Measurements from ENCODE around the gene LIPE. TPM values are rescaled to one million over a fixed set of nuclear protein-coding genes. Genes with fewer than 3 reads are reported as not detected.

The LIPE gene
- total RNA-seq, 1 donor: 1.8 TPM

- no peaks in the 10 kb centered on the region for H3K36me3 ChIP-seq (ENCODE audit: insufficient read depth, low read length)
- H4K20me1 ChIP-seq (ENCODE audit: insufficient read depth, low read length): peaks cover 41% of the 10 kb centered on the region
- H3K4me1 ChIP-seq (ENCODE audit: insufficient read depth, low read length): peaks cover 17% of the 10 kb centered on the region
- no peaks in the 10 kb centered on the region for H3K9me3 ChIP-seq (ENCODE audit: low read depth, low read length)
- no peak overlapping the region for H2AFZ ChIP-seq (ENCODE audit: low read length)
- no peak overlapping the region for H3K27ac ChIP-seq (ENCODE audit: low read depth, low read length)
- no peaks in the 10 kb centered on the region for H3K79me2 ChIP-seq (ENCODE audit: insufficient read depth, low read length)
- H3K27me3 ChIP-seq (ENCODE audit: insufficient read depth, low read length): peaks cover 48% of the 10 kb centered on the region
- H3K4me2 ChIP-seq (ENCODE audit: insufficient read depth, low read length): peak overlapping the region; percentile 49
- no peak overlapping the region for H3K4me3 ChIP-seq (ENCODE audit: insufficient read depth, low read length)
- TF ChIP-seq CTCF (IDR thresholded peaks at IDR 0.05; ENCODE audit: extremely low read depth, low read depth, low read length): no peak
- peak; percentile 95 for DNase-seq (ENCODE audit: insufficient read length, low spot score, missing footprints)
These were observed 41.1 kb upstream of the LIPE start for GRCh38 chr19:42468273-42468796.

- peaks cover 17% of the 10 kb centered on the region for H3K4me1 ChIP-seq (ENCODE audit: insufficient read depth, low read length)
- H3K9me3 ChIP-seq (ENCODE audit: low read depth, low read length): no peaks in the 10 kb centered on the region
- H3K27me3 ChIP-seq (ENCODE audit: insufficient read depth, low read length): peaks cover 38% of the 10 kb centered on the region
- peak; percentile 74 for DNase-seq (ENCODE audit: insufficient read length, low spot score, missing footprints)
- H3K36me3 ChIP-seq (ENCODE audit: insufficient read depth, low read length): no peaks in the 10 kb centered on the region
- H3K79me2 ChIP-seq (ENCODE audit: insufficient read depth, low read length): no peaks in the 10 kb centered on the region
- no peak for TF ChIP-seq CTCF (IDR thresholded peaks at IDR 0.05; ENCODE audit: extremely low read depth, low read depth, low read length)
- H4K20me1 ChIP-seq (ENCODE audit: insufficient read depth, low read length): peaks cover 33% of the 10 kb centered on the region
- H3K4me2 ChIP-seq (ENCODE audit: insufficient read depth, low read length): peak overlapping the region; percentile 5
- H3K27ac ChIP-seq (ENCODE audit: low read depth, low read length): no peak overlapping the region
- H2AFZ ChIP-seq (ENCODE audit: low read length): no peak overlapping the region
- no peak overlapping the region for H3K4me3 ChIP-seq (ENCODE audit: insufficient read depth, low read length)
These were observed 40.1 kb upstream of the LIPE start for GRCh38 chr19:42467183-42467760.

- Histone ChIP-seq H3K4me3 (ENCODE audit: insufficient read depth, low read length) (no peak overlapping the region), H3K79me2 (ENCODE audit: insufficient read depth, low read length) (no peaks in the 10 kb centered on the region), H3K27me3 (ENCODE audit: insufficient read depth, low read length) (peaks cover 33% of the 10 kb centered on the region), H2AFZ (ENCODE audit: low read length) (no peak overlapping the region), H4K20me1 (ENCODE audit: insufficient read depth, low read length) (peaks cover 30% of the 10 kb centered on the region), H3K4me1 (ENCODE audit: insufficient read depth, low read length) (peaks cover 17% of the 10 kb centered on the region), H3K36me3 (ENCODE audit: insufficient read depth, low read length) (no peaks in the 10 kb centered on the region), H3K27ac (ENCODE audit: low read depth, low read length) (no peak overlapping the region), H3K9me3 (ENCODE audit: low read depth, low read length) (no peaks in the 10 kb centered on the region), H3K4me2 (ENCODE audit: insufficient read depth, low read length) (peak overlapping the region; percentile 5)
- no peak for TF ChIP-seq CTCF (IDR thresholded peaks at IDR 0.05; ENCODE audit: extremely low read depth, low read depth, low read length)
- peak; percentile 39 for DNase-seq (ENCODE audit: insufficient read length, low spot score, missing footprints)
These were observed 39.5 kb upstream of the LIPE start for GRCh38 chr19:42466521-42467182.

GRCh38 chr19:42465827-42466280 lies 38.7 kb upstream of the LIPE start:
- Histone ChIP-seq H3K27ac (ENCODE audit: low read depth, low read length) (no peak overlapping the region), H3K4me1 (ENCODE audit: insufficient read depth, low read length) (peaks cover 17% of the 10 kb centered on the region), H3K4me2 (ENCODE audit: insufficient read depth, low read length) (no peak overlapping the region), H3K27me3 (ENCODE audit: insufficient read depth, low read length) (peaks cover 25% of the 10 kb centered on the region), H4K20me1 (ENCODE audit: insufficient read depth, low read length) (peaks cover 22% of the 10 kb centered on the region), H2AFZ (ENCODE audit: low read length) (no peak overlapping the region), H3K4me3 (ENCODE audit: insufficient read depth, low read length) (no peak overlapping the region), H3K79me2 (ENCODE audit: insufficient read depth, low read length) (no peaks in the 10 kb centered on the region), H3K9me3 (ENCODE audit: low read depth, low read length) (no peaks in the 10 kb centered on the region), H3K36me3 (ENCODE audit: insufficient read depth, low read length) (no peaks in the 10 kb centered on the region)
- no peak for TF ChIP-seq CTCF (IDR thresholded peaks at IDR 0.05; ENCODE audit: extremely low read depth, low read depth, low read length)
- DNase-seq (ENCODE audit: insufficient read length, low spot score, missing footprints): no peak

Measured in osteoblast (primary cell).